SK-N-SH (cell line): ENCODE measurements around the gene ATL1. TPM values are rescaled to one million over a fixed set of nuclear protein-coding genes. Genes with fewer than 3 reads are reported as not detected.

Experiments
- CTCF ChIA-PET: fragments of 300-600, 350-600 bp; formaldehyde crosslinking; extraction: SDS; loops from one replicate; lab custom pipeline; 2021; lab: Yijun Ruan, JAX
- POLR2A ChIA-PET: fragments of 350-600 bp; sonication (Branson Sonifier 250); formaldehyde crosslinking; extraction: SDS; loops from one replicate; lab custom pipeline; 2020; ENCODE audit warnings: antibody characterized with exemption, inconsistent platforms; lab: Yijun Ruan, JAX
- DNase-seq: peaks from one replicate; pipeline ENCODE4 v3.0.0; 2012
- H2AFZ ChIP-seq: fragments of 200-600 bp; sonication (generic); 2 replicates; pipeline ENCODE4 v1.8.1; 2016; ENCODE audit warnings: antibody characterized with exemption, mild to moderate bottlenecking, low read depth
- H3F3A ChIP-seq: fragments of 200-600 bp; sonication (generic); replicated peaks from 2 replicates; pipeline ENCODE3; 2016; ENCODE audit warnings: antibody characterized with exemption, mild to moderate bottlenecking; ENCODE audit not compliant: insufficient read depth
- H3K27ac ChIP-seq, 2 experiments: fragments of 200-500 bp in 1 of 2; fragments of 200-600 bp in 1 of 2; sonication (Bioruptor generic) in 1 of 2; sonication (generic), shearing (Covaris generic) in 1 of 2; 2 replicates each; pipeline versions ENCODE4 v1.5.1 to v1.6.1; 2014 to 2016; ENCODE audit warnings: low read depth in 2 of 2, inconsistent platforms in 1 of 2, low read length in 1 of 2, mild to moderate bottlenecking in 1 of 2, mixed read lengths in 1 of 2
- H3K27me3 ChIP-seq: fragments of 200-600 bp; sonication (generic), shearing (Covaris generic); 2 replicates; pipeline ENCODE4 v1.6.1; 2016; ENCODE audit warnings: mixed run types; ENCODE audit not compliant: insufficient read depth
- H3K36me3 ChIP-seq, 2 experiments: fragments of 200-500 bp in 1 of 2; fragments of 200-600 bp in 1 of 2; sonication (Bioruptor generic) in 1 of 2; sonication (generic) in 1 of 2; replicated peaks in 1 of 2; 2 replicates each; pipeline versions ENCODE3 to v1.5.1; 2014 to 2016; ENCODE audit warnings: low read length in 1 of 2, mild to moderate bottlenecking in 1 of 2; ENCODE audit not compliant: insufficient read depth in 2 of 2, control insufficient read depth in 1 of 2
- H3K4me1 ChIP-seq, 2 experiments: fragments of 200-500 bp in 1 of 2; fragments of 200-600 bp in 1 of 2; sonication (Bioruptor generic) in 1 of 2; sonication (generic), shearing (Covaris generic) in 1 of 2; 2 replicates each; pipeline versions ENCODE4 v1.5.1 to v1.6.1; 2014 to 2016; ENCODE audit warnings: low read depth in 1 of 2, low read length in 1 of 2, mixed run types in 1 of 2; ENCODE audit not compliant: insufficient read depth in 2 of 2, control insufficient read depth in 1 of 2
- H3K4me2 ChIP-seq: fragments of 200-600 bp; sonication (generic), shearing (Covaris generic); 2 replicates; pipeline ENCODE4 v1.6.1; 2017; ENCODE audit warnings: mixed run types
- H3K4me3 ChIP-seq, 2 experiments: fragments of 200-500 bp in 1 of 2; fragments of 200-600 bp in 1 of 2; sonication (Bioruptor generic) in 1 of 2; sonication (generic), shearing (Covaris generic) in 1 of 2; 2 replicates each; pipeline versions ENCODE4 v1.5.1 to v1.8.1; 2014 to 2016; ENCODE audit warnings: low read depth in 2 of 2, inconsistent platforms in 1 of 2, low read length in 1 of 2, mild to moderate bottlenecking in 1 of 2, mixed read lengths in 1 of 2, moderate library complexity in 1 of 2
- H3K79me2 ChIP-seq: fragments of 200-600 bp; sonication (generic); 2 replicates; pipeline ENCODE4 v1.8.1; 2017; ENCODE audit warnings: mild to moderate bottlenecking; ENCODE audit not compliant: insufficient read depth
- H3K9ac ChIP-seq: fragments of 200-600 bp; sonication (generic); 2 replicates; pipeline ENCODE4 v1.6.1; 2017; ENCODE audit warnings: mixed run types
- H3K9me2 ChIP-seq: fragments of 200-600 bp; sonication (generic); 2 replicates; pipeline ENCODE4 v1.6.1; 2017; ENCODE audit warnings: mixed run types
- H3K9me3 ChIP-seq: fragments of 200-600 bp; sonication (generic); 2 replicates; pipeline ENCODE4 v1.6.1; 2017; ENCODE audit warnings: mixed run types, mild to moderate bottlenecking, moderate library complexity
- H4K20me1 ChIP-seq: fragments of 200-600 bp; sonication (generic); 2 replicates; pipeline ENCODE4 v1.6.1; 2017; ENCODE audit warnings: mild to moderate bottlenecking, mixed run types; ENCODE audit not compliant: insufficient read depth
- CTCF ChIP-seq: fragments of 200-600 bp; sonication (generic); IDR thresholded peaks from 2 replicates; pipeline ENCODE4 v1.6.1; 2017; ENCODE audit warnings: antibody characterized with exemption, mild to moderate bottlenecking, moderate library complexity
- EP300 ChIP-seq, 2 experiments: IDR thresholded peaks; 2 replicates each; pipeline versions ENCODE4 v1.4.0 to v1.6.1; 2012; ENCODE audit warnings: borderline replicate concordance in 1 of 2, low read depth in 1 of 2, low read length in 1 of 2
- EZH2phosphoT487 ChIP-seq: fragments of 200-600 bp; sonication (generic); IDR thresholded peaks from 2 replicates; pipeline ENCODE4 v1.6.1; 2017; ENCODE audit warnings: low read depth, mixed run types, mild to moderate bottlenecking, antibody characterized with exemption, moderate library complexity, borderline replicate concordance
- FOSL2 ChIP-seq: IDR thresholded peaks from 2 replicates; pipeline ENCODE4 v1.4.0; 2012; ENCODE audit warnings: low read depth, mild to moderate bottlenecking, moderate library complexity, borderline replicate concordance
- FOXJ3 ChIP-seq: sonication (generic); formaldehyde crosslinking; IDR thresholded peaks from 2 replicates; pipeline ENCODE4 v1.5.1; 2020; ENCODE audit warnings: mild to moderate bottlenecking, missing genetic modification reagents
- FOXM1 ChIP-seq: IDR thresholded peaks from 2 replicates; pipeline ENCODE4 v1.4.0; 2012; ENCODE audit warnings: low read depth, mild to moderate bottlenecking
- GABPA ChIP-seq: IDR thresholded peaks from 2 replicates; pipeline ENCODE4 v1.4.0; 2012; ENCODE audit warnings: low read depth, mild to moderate bottlenecking
- JUND ChIP-seq: IDR thresholded peaks from 2 replicates; pipeline ENCODE4 v1.4.0; 2012
- MEF2A ChIP-seq: IDR thresholded peaks from 2 replicates; pipeline ENCODE4 v1.4.0; 2012; ENCODE audit warnings: low read depth, borderline replicate concordance
- NRF1 ChIP-seq: IDR thresholded peaks from 2 replicates; pipeline ENCODE4 v1.6.1; 2012; ENCODE audit warnings: low read depth, mild to moderate bottlenecking, low read length
- PBX3 ChIP-seq: IDR thresholded peaks from 2 replicates; pipeline ENCODE4; 2012
- POLR2AphosphoS5 ChIP-seq: IDR thresholded peaks from 2 replicates; pipeline ENCODE4 v1.6.1; 2012; ENCODE audit warnings: low read depth, low read length
- RAD21 ChIP-seq: IDR thresholded peaks from 2 replicates; pipeline ENCODE4 v1.6.1; 2012; ENCODE audit warnings: mild to moderate bottlenecking, low read length
- RCOR1 ChIP-seq: fragments of 150-350 bp; IDR thresholded peaks from 2 replicates; pipeline ENCODE4 v1.6.1; 2017; ENCODE audit warnings: antibody characterized with exemption, low read length
- RXRA ChIP-seq: IDR thresholded peaks from 2 replicates; pipeline ENCODE4 v1.4.0; 2012; ENCODE audit warnings: low read depth, mild to moderate bottlenecking, borderline replicate concordance
- SMC3 ChIP-seq: IDR thresholded peaks from 2 replicates; pipeline ENCODE4 v1.6.1; 2012; ENCODE audit warnings: low read depth, low read length, improper control_type of control experiment
- TAF1 ChIP-seq: IDR thresholded peaks from 2 replicates; pipeline ENCODE4 v1.6.1; 2012; ENCODE audit warnings: low read depth, mild to moderate bottlenecking, low read length, moderate library complexity, borderline replicate concordance
- USF1 ChIP-seq: IDR thresholded peaks from 2 replicates; pipeline ENCODE4 v1.4.0; 2012; ENCODE audit warnings: low read depth, borderline replicate concordance
- YY1 ChIP-seq: IDR thresholded peaks from 2 replicates; pipeline ENCODE4 v1.4.0; 2012; ENCODE audit warnings: low read depth, mild to moderate bottlenecking
- ZBTB33 ChIP-seq: IDR thresholded peaks from 2 replicates; pipeline ENCODE4 v1.4.0; 2012; ENCODE audit warnings: low read depth, borderline replicate concordance
- WGBS: methylation state at CpG from one replicate; pipeline ENCODE4 v1.1.6; 2017; ENCODE audit warnings: low lambda C conversion rate; 5-methylcytosine and 5-hydroxymethylcytosine counted together
- polyA plus RNA-seq, 3 experiments: library from polyadenylated mRNA; depleted of rRNA; stranded (reverse); fragments of >200 nt; gene quantifications; 2 replicates each; pipeline ENCODE4 v1.2.3, GENCODE V29; 2012

The ATL1 gene
- polyA plus RNA-seq, 1 of the 3 experiments (the other 2 are of a cell fraction), result 7.3 TPM

GRCh38 chr14:50667996-50668825, 108.3 kb downstream of the ATL1 start, which contains the start of gene SAV1 (continued):
- no peak; the same call in 1 of the 2 replicates for TF ChIP-seq ZBTB33
- peak; percentile 78; the same call in 1 of the 2 replicates for TF ChIP-seq TAF1
- no peak for TF ChIP-seq FOSL2
- TF ChIP-seq CTCF, result no peak
- no peak for TF ChIP-seq FOXJ3 (CRISPR knock-in tag)
- TF ChIP-seq RCOR1, result no peak
- no peak for TF ChIP-seq EP300 (IDR thresholded peaks at IDR 0.05; ENCODE audit: borderline replicate concordance in 1 of 2, low read depth in 1 of 2, low read length in 1 of 2)
- no peak for TF ChIP-seq USF1
- TF ChIP-seq RXRA, result no peak
- no peak for TF ChIP-seq FOXM1

GRCh38 chr14:50668826-50669143, 108.8 kb downstream of the ATL1 start:
- Histone ChIP-seq H3K36me3 (peaks cover 7 to 11% of the 10 kb centered on the region in 2 experiments), H3K27ac (peak overlapping the region; percentile 89 to 95), H4K20me1 (peaks cover 8% of the 10 kb centered on the region; the same call in 1 of the 2 replicates), H3K27me3 (no peaks in the 10 kb centered on the region), H2AFZ (peak overlapping the region; percentile 32), H3K4me2 (peak overlapping the region; percentile 94), H3K4me1 (peaks cover 11 to 16% of the 10 kb centered on the region in 2 experiments), H3K4me3 (peak overlapping the region; percentile 82 to 98), H3F3A (peaks cover 6% of the 10 kb centered on the region), H3K9me3 (no peaks in the 10 kb centered on the region), H3K9me2 (no peaks in the 10 kb centered on the region), H3K79me2 (peaks cover 38% of the 10 kb centered on the region), H3K9ac (peak overlapping the region; percentile 89)
- ChIA-PET POLR2A (interaction anchor here (0.6 to 1.4 kb wide), 10 partner anchors 9 to 333 kb away, joined by 3 to 9 read pairs (median 4); partner anchors contain the start of gene ATL1), CTCF (interaction anchor here (1.3 kb wide), 1 partner anchor 68 kb away, joined by 3 read pairs; no protein-coding TSS in a partner anchor)
- WGBS, result 11% methylated on average over 6 of the region's 6 CpGs
- no peak for TF ChIP-seq EZH2phosphoT487
- no peak for TF ChIP-seq RAD21
- no peak for TF ChIP-seq YY1
- no peak for TF ChIP-seq POLR2AphosphoS5
- TF ChIP-seq PBX3, result no peak
- no peak for TF ChIP-seq NRF1
- no peak for TF ChIP-seq TAF1
- TF ChIP-seq SMC3, result no peak
- TF ChIP-seq JUND, result no peak; the same call in 1 of the 2 replicates
- TF ChIP-seq GABPA, result no peak
- TF ChIP-seq MEF2A, result no peak
- DNase-seq, result no peak
